HG02938 (cell line): ENCODE results near the gene RGS6.

ENCODE experiments used
- ATAC-seq: cut with Tn5 transposase; IDR thresholded peaks from one replicate; pipeline ENCODE4 v1.9.1; 2021; ENCODE audit warnings: mild to moderate bottlenecking, moderate library complexity; ENCODE audit not compliant: unreplicated experiment

Gene RGS6

DNA sequence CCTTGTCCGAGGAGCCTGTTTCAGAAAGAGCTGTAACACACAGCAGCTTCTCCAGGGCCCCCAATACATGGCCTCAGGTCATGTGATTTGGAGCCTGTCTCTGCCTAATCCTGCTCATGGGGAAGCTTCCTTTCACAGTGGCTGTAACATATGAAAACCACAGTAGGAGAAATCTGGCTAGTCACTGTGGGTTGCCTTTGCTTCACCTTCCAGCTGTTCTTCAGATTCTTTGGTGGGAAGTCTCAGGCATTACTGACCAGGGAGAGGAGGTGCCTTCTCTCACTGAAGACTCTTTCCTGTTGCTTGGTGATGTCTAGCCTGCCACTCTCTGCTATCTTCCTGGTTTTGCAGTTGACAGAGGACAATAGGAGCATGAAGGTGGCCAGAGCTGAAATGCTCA is 611.1 kb downstream of the RGS6 start:
- no peak for ATAC-seq

DNA sequence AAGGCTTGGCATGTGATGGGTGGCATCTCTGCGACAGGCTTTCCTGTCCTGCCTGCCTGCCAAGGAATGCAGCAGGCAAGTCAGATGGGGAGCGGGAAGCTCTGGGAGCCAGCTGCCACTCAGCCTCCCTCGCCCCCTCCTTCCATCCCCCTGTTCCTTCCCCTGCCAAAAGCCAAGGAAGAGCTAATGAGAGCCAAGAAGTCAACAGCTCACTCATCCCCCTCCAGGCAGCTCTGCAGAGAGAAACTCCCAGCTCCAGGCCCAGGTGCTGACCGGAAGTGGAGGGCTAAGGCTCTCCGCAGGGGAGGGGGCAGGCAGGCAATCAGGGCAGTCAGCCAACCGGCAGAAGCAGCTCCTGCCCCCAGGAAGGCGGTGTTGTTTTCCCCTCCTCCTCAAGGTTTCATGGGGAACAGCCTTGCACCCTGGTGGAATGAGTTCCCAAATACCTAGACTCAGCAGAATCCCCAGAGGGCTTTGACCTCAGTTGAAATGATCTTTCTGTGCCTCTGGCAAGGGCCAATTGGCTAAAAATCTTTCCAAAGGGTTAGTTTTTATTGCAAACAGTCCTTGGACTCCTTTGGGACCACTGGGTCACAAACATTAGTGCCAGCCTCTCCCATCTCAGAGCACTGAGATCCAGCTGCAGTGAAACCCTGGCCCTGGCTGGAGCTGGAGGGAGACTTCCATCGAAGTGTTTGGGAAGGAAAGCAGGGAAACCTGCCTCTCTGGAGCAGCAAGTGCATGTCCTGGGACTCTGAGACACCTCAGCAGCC is 612.6 kb downstream of the RGS6 start:
- no peak for ATAC-seq

DNA sequence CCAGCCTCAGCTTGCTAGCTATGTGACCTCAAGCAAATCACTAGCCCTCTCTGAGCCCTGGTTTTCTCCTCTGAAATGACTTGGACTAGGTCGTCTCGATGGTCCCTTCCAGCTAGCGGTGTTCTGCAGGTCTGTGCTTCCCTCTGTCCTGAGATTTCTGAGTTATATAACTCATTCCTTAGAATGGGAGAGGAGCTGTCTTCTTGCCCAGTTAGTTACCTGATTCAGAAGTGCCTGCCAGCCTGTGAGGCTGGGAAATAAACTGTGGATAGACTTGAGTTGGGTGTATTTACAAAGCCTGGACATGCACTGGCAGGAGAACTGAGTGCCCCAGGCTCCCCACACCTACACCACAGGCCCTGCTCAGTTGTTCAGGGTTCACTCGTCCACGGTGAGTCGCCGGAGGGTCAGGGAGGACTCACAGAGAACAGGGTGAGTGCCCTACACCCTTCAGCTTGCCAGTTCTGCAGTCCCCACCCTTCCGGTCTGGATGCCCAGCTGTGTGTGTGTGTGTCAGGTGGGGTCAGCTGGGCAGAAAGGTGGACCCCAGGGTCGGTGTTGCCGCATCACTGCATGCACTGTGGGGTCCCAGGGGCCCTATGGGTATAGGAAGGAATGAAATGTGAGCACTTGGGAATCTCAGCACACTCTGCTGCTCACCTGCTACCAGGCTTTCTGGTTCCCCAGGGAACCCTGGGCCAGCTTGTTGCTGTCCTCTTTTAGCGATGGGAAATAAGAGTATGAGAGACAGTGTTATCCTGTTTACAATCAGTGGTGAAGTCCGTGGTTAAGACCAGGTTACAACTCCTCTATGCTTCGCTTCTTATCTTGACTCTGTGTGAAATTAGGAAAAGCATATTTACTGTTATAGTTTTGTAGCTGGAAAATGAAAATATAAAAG is 613.4 kb downstream of the RGS6 start:
- no peak for ATAC-seq

DNA sequence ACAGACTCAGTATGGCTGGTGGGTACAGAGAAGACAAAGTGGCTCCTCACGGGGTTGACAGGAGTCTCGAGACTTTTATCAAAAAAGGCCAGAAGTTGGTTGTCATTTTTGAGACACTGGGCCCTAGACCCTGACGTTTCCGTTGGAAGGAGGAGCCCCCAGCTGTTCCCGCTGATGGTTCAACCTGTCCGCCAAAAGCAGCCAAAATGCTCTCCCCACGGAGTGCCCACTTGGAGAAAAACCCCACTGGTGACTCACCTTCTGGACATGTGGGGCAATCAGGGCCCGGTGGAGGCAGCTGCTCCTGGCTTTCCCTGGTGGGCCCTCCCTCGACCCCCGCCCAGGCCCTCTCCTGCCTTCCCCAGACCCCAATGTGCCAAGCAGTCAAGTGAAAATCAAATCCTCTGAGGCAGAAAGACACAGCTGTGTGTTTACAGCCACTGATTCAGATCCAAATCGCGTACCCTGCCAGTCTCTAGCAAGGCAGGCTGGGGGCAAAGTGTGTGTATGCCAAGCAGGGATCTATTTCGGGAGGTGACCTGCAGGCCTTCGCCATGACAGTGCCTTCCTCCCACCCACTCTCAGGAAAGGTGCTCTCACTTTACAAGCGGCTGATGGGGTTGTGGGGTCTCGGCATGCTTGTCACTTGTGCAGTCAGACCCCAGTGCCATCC is 614.3 kb downstream of the RGS6 start:
- ATAC-seq = no peak

DNA sequence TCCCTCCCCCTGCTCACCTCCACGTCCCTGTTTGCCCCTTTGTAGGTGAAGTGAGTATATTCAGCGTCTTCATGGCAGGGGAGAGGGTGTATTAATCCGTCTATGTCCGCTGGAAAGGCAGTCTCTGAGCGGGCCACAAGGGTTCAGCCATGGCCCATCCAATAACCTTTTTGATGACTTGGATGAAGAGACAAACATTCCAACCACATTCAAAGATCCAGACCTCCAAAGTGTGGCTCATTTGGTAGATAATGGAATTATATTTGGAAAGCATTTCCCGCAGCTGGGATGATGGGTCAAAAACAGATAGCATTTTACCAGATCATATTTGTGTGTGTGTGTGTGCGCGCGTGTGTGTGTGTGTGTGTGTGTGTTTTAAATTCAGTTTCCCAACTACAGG is 615.8 kb downstream of the RGS6 start:
- ATAC-seq = no peak

DNA sequence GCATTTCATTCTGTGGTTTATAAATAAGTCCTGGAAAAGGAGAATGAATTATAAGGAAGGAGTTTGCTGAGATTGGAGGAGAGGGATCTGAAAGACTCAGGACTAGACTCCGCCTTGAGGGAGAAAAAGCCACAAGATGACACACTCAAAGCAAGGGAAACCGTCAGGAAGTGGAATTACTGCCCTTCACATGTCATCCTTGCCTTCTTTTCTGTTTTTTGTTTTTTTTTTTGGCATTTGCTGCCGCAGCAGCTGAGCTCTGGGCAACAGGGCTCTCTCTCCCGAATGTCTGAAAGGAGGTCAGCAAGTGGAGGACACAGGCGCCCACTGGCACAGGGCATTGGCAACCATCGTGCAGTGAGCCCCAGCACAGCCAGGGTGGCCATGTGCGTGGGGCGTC is 616.8 kb downstream of the RGS6 start:
- ATAC-seq = no peak

DNA sequence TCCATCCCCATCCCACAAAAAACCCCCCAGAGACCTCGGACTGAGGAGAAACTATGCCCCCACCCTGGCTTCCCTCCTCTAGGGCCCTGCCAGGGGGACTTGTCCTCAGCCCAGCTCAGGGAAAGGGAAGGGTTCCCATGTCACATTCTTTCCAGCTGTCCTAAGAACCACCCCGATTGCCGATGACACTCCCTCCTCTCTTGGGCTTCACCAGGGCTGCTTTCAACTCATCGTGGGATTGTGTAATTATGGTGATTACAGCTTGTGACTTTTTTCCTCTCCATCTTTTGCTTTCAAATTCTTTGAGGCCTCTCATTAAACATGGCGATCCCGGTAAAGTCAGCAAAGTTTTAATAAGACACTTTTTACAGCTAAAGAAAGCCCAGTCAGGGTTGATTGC is 617.6 kb downstream of the RGS6 start:
- ATAC-seq = no peak

DNA sequence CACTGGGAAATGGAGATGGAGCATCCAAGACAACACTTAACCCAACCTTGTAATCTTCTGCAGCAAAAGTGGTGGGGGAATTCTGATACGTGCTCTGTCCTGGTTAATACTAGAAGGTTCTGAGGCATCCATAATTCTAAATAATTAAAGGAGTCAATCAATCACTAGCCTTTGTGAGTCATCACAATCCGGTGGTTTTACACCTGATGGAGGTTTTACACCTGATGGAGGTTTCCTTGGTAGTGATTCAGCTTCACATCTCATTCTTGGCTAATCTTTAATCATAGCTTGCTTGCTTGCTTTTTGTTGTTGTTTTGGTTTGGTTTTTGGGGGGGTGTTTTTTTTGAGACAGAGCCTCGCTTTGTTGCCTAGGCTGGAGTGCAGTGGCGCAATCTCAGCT is 618.3 kb downstream of the RGS6 start:
- ATAC-seq = no peak

DNA sequence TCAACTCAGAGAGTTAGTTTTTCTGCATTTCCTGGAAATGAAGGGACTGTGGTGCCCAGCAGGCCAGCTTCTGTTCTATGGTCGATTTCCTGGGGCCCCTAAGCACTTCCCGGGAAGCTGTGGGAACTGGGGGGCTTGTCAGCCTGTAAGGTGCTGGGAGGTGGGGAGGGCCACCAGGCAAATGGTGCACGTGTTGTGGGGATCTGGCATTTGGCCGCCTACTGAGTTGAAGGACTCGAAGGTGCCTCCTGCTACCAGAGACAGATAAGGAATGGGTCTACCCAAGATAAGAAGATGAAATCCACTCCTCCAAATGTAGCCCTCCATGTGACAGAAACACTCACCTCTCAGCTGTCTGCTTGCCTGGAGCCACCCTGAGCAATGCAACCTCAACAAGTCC is 620.0 kb downstream of the RGS6 start:
- no peak for ATAC-seq

DNA sequence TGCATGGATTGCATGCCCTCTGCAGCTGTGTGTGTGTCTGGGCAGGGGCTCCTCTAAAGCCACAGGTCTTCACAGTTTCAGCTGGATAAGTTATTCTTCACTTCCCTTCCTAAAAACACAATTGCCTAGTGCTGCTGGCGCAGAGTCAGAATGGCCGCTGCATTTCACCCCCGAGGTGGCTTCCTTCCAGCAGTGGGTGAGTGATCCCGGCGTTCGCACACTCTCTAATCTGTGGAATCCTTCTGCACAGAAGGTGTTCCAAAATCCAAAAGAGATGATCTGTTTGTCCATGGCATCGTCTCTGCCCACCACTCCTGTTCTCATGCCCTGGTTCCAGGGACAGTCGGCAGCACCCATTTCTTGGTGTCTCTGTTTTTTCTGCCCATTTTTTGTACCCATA is 620.9 kb downstream of the RGS6 start:
- no peak for ATAC-seq

DNA sequence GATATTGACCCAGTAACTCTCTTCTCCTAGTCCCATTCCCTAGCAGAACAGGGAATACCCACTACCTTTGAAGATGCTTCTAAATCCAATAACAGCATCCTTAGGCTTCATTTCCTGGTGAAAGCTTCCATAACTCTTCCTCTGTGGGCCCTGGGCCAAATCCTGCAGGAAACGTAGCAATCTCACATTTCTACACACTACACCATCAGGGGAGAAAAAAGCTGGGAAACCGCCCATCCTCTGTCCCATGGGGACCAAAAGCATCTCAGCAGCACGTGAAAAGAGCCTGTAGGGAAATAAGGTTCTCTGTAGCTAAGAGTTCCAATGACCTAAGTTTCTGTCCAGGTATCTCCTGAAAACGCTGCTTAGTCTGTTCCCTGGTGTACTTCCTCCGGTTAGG is 621.4 kb downstream of the RGS6 start:
- ATAC-seq = no peak

DNA sequence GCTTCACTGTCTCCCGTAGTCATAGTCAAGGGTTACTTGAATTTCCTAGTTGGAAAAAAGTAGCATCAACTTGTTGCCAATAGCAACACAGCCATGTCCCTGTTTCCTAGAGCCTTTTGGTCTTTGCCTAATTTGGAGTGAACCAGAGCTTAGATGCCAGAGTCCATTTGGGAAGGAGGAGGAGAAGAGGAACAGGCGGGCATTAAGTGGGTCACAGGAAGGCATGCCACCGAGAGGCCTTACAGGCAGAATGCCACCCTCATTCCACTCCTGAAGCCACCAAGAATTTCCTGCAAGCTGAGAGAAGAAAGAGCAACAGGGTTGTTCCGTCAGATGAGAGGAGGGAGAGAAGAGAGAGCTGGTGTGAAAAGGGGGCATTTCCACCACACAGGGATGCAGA is 622.2 kb downstream of the RGS6 start:
- ATAC-seq = no peak

DNA sequence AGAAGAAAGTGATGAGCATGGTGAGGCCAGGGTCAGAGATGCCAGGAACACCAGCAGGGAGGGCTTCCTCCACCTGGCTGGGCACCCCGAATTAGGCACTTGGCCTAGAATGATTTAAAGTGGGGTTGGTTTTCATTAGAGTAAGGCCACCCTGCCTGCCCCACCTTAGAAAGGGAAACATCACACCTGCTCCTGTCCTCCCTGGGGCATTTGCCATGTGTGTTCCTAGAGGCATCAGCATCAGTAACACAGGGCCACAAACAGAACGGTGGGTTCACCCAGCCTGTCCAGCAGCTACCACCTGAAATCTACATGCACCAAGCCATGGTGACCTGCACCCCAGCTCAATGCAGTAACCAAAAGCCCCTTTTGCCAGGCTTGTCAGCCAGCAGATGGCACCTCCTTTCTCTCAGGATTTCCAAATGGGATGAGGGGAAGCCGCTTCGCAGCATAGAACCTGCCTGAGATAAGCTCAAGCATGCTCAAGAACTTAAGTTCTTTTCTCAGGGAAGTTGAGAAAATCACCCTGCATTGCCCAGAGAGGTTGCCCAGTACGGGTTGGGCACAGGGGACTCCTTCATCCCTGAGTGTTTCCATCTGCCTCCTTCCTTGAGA is 622.9 kb downstream of the RGS6 start:
- ATAC-seq = no peak

DNA sequence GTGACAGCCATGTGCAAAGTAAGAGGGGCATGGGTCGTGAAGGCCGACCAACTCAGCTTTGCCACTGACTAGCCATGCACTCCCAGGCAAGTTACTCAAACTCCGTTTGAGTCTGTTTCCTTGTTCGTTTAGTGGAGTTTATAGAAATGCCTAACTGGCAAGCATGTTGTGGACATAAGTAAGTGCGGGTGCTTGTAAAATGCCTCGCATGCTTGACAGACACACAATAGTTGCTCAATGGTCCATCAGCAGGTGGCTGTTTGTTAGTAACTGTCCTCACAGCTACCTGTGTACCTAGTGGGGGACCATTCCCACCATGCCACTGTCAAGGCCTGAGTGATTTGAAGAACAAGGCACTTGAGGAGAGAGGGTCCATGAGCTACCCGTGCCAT is 623.4 kb downstream of the RGS6 start:
- ATAC-seq = no peak

DNA sequence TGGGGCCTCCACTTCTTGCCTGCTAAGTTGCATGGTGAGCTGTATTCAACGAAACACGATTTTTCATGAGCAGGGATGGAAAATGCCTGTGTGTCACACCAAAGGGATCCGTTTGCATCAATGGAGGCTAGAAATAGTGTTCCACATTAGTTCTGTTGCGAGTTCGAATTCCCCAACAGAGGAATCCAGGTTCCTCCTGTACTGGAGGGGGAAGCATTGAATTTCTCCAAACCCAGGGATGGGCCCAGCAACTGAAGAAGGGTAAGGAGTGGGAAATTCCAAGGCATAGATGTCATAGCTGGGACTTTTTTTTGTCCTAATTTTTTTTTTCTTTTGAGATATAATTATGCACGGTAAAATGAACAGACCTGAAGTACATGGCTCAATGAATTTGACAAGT is 625.4 kb downstream of the RGS6 start:
- ATAC-seq = no peak

DNA sequence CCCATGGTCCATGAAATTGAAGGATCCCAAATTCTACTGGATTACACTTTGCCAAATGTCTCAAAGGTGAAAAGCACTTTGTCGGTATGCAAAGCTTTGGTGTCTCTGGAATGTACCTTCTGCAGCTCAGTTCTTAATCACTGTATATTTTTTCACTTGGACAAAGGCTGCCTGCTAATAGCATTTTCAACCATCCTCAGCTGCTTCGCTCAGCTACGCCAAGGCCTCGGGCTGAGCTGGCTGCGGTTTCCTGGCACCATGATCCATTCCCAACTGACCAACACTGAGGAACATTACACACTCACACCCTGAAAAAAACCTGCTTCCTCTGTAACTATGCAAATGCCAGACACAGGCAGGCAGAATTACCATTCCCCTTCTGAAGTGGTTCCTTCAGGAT is 626.5 kb downstream of the RGS6 start:
- no peak for ATAC-seq

DNA sequence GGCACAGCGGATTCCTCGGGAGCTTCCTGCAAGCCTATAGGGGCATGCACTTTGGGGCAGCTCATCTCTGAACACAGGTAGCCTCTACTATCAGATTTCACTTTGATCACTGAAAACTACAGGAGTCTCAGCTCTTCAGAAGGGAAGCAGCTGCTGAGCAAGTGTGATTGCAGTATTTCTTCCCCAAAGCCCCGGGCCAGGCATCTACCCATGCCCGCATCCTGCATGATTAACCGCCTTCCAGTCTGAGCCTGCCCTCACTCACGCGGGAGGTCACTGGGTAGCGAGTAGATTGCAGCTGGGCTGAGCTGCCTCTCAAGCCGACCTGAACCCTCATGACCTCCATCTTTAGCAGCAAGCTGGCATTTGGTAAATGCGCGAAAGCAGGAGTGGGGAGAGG is 627.0 kb downstream of the RGS6 start:
- no peak for ATAC-seq

DNA sequence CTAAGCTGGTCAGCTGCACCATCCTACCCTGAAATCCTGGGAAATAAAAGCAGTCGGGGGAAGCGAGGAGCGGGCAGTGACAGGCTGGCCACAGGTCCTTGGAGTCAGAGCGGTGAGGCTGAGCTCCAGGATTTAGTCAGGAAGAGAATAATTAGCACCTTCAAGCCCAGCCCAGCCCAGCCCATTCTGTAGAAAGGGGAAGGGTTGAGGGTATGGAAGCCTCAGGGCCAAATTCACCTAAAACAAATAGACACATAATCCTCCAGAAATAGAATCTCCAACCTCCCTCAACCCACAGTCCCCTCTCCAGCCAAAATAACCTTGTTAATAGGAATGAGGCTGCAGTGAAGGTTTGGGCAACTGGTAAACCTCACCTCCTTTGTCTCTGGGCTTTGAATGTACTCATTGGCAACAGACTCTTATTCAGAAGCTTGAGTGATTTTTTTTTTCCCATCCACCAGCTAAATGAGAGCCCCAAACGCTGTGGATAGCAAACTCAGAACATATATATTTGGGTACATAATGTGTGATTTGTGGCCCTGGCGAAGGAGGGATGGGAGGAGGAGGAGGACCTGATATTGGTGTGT is 627.5 kb downstream of the RGS6 start:
- no peak for ATAC-seq

DNA sequence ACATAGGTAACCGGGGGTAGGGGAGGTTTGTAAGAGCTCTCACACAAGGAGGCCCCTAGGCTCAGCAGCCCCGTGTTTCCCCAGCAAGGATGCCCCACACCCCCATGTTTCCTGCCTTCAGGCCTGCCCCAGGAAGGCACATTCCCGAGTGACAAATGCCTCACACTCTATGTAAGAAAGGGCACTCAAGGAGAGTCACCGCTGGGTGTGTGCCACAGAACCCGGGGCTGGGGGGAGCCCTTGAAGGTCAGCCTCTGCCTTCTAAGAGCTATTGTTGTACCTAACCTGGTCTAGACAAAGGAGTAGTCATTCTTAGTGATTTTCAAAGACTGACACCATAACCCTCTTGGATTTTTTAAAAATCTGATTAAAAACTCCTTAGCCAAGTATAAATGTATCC is 628.1 kb downstream of the RGS6 start:
- no peak for ATAC-seq

DNA sequence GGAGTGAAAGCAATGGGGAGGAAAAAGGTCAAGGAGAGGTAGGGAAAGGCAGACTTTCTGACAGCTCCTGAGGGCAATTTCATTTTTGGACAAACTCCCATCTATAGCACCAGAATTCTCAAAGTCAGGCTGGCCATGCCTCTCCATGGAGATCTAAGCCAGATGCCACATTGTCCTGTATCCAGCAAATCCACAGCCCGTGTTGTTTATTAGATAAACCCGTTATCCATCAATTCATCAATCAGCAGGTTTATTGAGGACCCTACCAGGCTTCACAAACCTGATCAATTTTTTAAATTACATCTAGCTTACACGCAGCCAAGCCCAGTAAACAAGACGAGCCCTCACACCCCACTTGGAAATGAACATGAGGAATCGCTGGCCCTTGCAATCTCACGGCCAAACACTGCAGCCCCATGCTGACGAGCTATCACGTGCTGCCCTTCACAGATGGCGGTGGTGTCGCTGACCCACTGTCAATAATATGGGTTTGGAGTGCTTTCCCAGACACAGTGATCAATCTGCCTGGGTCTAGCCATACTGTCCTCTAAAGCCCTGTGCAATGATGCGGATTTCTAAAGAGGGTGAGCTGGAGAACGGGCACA is 628.8 kb downstream of the RGS6 start:
- no peak for ATAC-seq

DNA sequence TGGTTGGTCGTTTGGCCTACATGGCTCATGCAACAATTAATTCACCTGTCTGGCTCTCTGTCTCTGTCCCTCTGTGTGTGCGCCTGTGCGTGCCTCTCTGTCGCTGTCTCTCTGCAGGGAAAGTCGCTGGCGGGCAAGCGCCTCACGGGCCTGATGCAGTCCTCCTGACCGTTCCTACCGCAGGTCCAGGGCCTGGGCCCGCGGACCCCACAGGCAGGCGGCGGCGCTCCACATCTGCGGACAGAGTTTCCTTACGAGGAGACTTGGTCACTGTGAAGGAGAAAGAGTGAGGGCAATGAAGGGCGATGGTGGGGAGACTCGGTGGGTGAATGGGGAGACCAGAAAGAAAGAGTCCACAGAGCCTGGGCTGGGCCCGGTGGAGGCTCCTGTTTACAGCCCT is 630.1 kb downstream of the RGS6 start:
- no peak for ATAC-seq
